Spleen (tissue), 7 donors: ENCODE measurements around the gene LRMDA.

Experiments used
- CTCF ChIP-seq, 11 experiments: fragments of 200-600 bp in 7 of 11; fragments of 450-650 bp in 4 of 11; sonication (generic) in 4 of 11; IDR thresholded peaks in 8 of 11; conservative IDR thresholded peaks in 3 of 11; 1 replicate in 7 of 11; 2 replicates in 4 of 11; pipeline versions ENCODE4 v1.4.0 to v1.8.0; 2016 to 2021; ENCODE audit warnings: antibody characterized with exemption in 11 of 11, inconsistent platforms in 4 of 11, mild to moderate bottlenecking in 1 of 11
- POLR2A ChIP-seq, 3 donors: fragments of 450-650 bp; IDR thresholded peaks; one replicate each; pipeline ENCODE4 v1.5.1; 2017; ENCODE audit warnings: antibody characterized with exemption in 3 of 3, mild to moderate bottlenecking in 1 of 3
- POLR2AphosphoS5 ChIP-seq, 3 donors: sonication (generic); formaldehyde crosslinking; IDR thresholded peaks; one replicate each; pipeline ENCODE4 v1.5.1; 2017; ENCODE audit warnings: antibody characterized with exemption in 3 of 3
- donor health status: DM: no; HTN: no; CAD: no; lungs with moderate emphysema.
- donor health status: DM: no; HTN: no; CAD: no.
- donor health status: DM: no; HTN: no; CAD: no.

- TF ChIP-seq CTCF (IDR thresholded peaks at IDR 0.05 in 8 of 11, conservative IDR thresholded peaks at IDR 0.05 in 3 of 11) (no peak), POLR2A (IDR thresholded peaks at IDR 0.05) (no peak), POLR2AphosphoS5 (IDR thresholded peaks at IDR 0.05) (no peak)
These were observed 30.5 kb downstream of the LRMDA start for GRCh38 chr10:75461672-75462649.
